Neuron (in vitro differentiated cells): Measurements from ENCODE around the gene PAX4.
A peak's percentile ranks its signal among the peaks of the same experiment; 100 is the strongest.
"Not testable (repeated sequence)": the region's sequence is repeated elsewhere in the genome, so short reads cannot be mapped to it uniquely, and the experiment has no call there.

Experiments
- H2AFZ ChIP-seq: one replicate; pipeline ENCODE4 v1.6.1; 2013; ENCODE audit warnings: low read depth, mild to moderate bottlenecking, inconsistent platforms, low read length, moderate library complexity
- H3K27me3 ChIP-seq: one replicate; pipeline ENCODE4 v1.6.1; 2013; ENCODE audit warnings: low read length; ENCODE audit not compliant: insufficient read depth
- H3K36me3 ChIP-seq: one replicate; pipeline ENCODE4 v1.6.1; 2013; ENCODE audit warnings: low read length; ENCODE audit not compliant: insufficient read depth
- H3K4me1 ChIP-seq: one replicate; pipeline ENCODE4 v1.6.1; 2013; ENCODE audit warnings: low read length; ENCODE audit not compliant: insufficient read depth
- H3K4me3 ChIP-seq: 2 replicates; pipeline ENCODE4 v1.5.1; 2013; ENCODE audit warnings: mild to moderate bottlenecking, low read length, moderate library complexity
- H3K9me3 ChIP-seq: one replicate; pipeline ENCODE4 v1.6.1; 2013; ENCODE audit warnings: low read length

The PAX4 gene

GRCh38 chr7:127588019-127588696, 29.8 kb downstream of the PAX4 start, which contains the start of gene ARF5:
ARF5 (plus strand) TSS chr7:127588411; CDS start chr7:127588499, 88 bp downstream.
- H3K36me3 ChIP-seq, result peaks cover 31% of the 10 kb centered on the region
- H3K9me3 ChIP-seq, result no peaks in the 10 kb centered on the region
- H2AFZ ChIP-seq, result peak within 1 kb of the TSS; percentile 78
- H3K27me3 ChIP-seq, result no peaks in the 10 kb centered on the region
- peak within 1 kb of the TSS; percentile 92 for H3K4me3 ChIP-seq
- peaks cover 30% of the 10 kb centered on the region for H3K4me1 ChIP-seq

GRCh38 chr7:127587663-127588018, 30.3 kb downstream of the PAX4 start:
- H3K9me3 ChIP-seq, result no peaks in the 10 kb centered on the region
- peaks cover 36% of the 10 kb centered on the region for H3K36me3 ChIP-seq
- peaks cover 32% of the 10 kb centered on the region for H3K4me1 ChIP-seq
- peak overlapping the region; percentile 92 for H3K4me3 ChIP-seq
- H2AFZ ChIP-seq, result peak overlapping the region; percentile 78
- no peaks in the 10 kb centered on the region for H3K27me3 ChIP-seq

- Histone ChIP-seq H3K27me3 (no peaks in the 10 kb centered on the region), H3K36me3 (peaks cover 44% of the 10 kb centered on the region), H3K9me3 (no peaks in the 10 kb centered on the region), H2AFZ (no peak overlapping the region), H3K4me3 (no peak overlapping the region), H3K4me1 (peaks cover 39% of the 10 kb centered on the region)
Measured at GRCh38 chr7:127586346-127586745, 31.6 kb downstream of the PAX4 start.

GRCh38 chr7:127585044-127585953, 32.6 kb downstream of the PAX4 start, which contains the start of gene GCC1:
GCC1 (minus strand) TSS chr7:127585596; CDS start chr7:127585182, 414 bp downstream.
- Histone ChIP-seq H3K9me3 (no peaks in the 10 kb centered on the region), H3K27me3 (no peaks in the 10 kb centered on the region), H2AFZ (peak within 1 kb of the TSS; percentile 39), H3K4me3 (peak within 1 kb of the TSS; percentile 63), H3K4me1 (peaks cover 39% of the 10 kb centered on the region), H3K36me3 (peaks cover 44% of the 10 kb centered on the region)

GRCh38 chr7:127584648-127585043, 33.3 kb downstream of the PAX4 start:
- Histone ChIP-seq H3K36me3 (peaks cover 46% of the 10 kb centered on the region), H3K27me3 (no peaks in the 10 kb centered on the region), H3K4me1 (peaks cover 38% of the 10 kb centered on the region), H3K9me3 (no peaks in the 10 kb centered on the region), H2AFZ (no peak overlapping the region), H3K4me3 (peak overlapping the region; percentile 63)

- H3K4me3 ChIP-seq, result no peak overlapping the region
- peaks cover 28% of the 10 kb centered on the region for H3K4me1 ChIP-seq
- peaks cover 51% of the 10 kb centered on the region for H3K36me3 ChIP-seq
- H3K27me3 ChIP-seq, result no peaks in the 10 kb centered on the region
- no peaks in the 10 kb centered on the region for H3K9me3 ChIP-seq
- H2AFZ ChIP-seq, result no peak overlapping the region
Measured at GRCh38 chr7:127582361-127582760, 35.6 kb downstream of the PAX4 start.

- H3K4me3 ChIP-seq, result no peak overlapping the region
- H2AFZ ChIP-seq, result no peak overlapping the region
- no peaks in the 10 kb centered on the region for H3K9me3 ChIP-seq
- H3K27me3 ChIP-seq, result no peaks in the 10 kb centered on the region
- peaks cover 28% of the 10 kb centered on the region for H3K4me1 ChIP-seq
- H3K36me3 ChIP-seq, result peaks cover 51% of the 10 kb centered on the region
Measured at GRCh38 chr7:127581716-127582115, 36.2 kb downstream of the PAX4 start.

GRCh38 chr7:127580612-127581011, 37.3 kb downstream of the PAX4 start:
- no peak overlapping the region for H2AFZ ChIP-seq
- no peaks in the 10 kb centered on the region for H3K27me3 ChIP-seq
- H3K9me3 ChIP-seq, result no peaks in the 10 kb centered on the region
- peaks cover 26% of the 10 kb centered on the region for H3K4me1 ChIP-seq
- peaks cover 51% of the 10 kb centered on the region for H3K36me3 ChIP-seq
- no peak overlapping the region for H3K4me3 ChIP-seq

- peaks cover 48% of the 10 kb centered on the region for H3K36me3 ChIP-seq
- no peak overlapping the region for H3K4me3 ChIP-seq
- peaks cover 14% of the 10 kb centered on the region for H3K4me1 ChIP-seq
- no peaks in the 10 kb centered on the region for H3K9me3 ChIP-seq
- H2AFZ ChIP-seq, result no peak overlapping the region
- H3K27me3 ChIP-seq, result no peaks in the 10 kb centered on the region
Measured at GRCh38 chr7:127578711-127579275, 39.1 kb downstream of the PAX4 start.

- Histone ChIP-seq H3K36me3 (peaks cover 42% of the 10 kb centered on the region), H3K27me3 (no peaks in the 10 kb centered on the region), H2AFZ (no peak overlapping the region), H3K4me3 (no peak overlapping the region), H3K9me3 (no peaks in the 10 kb centered on the region), H3K4me1 (peaks cover 9% of the 10 kb centered on the region)
Measured at GRCh38 chr7:127578036-127578684, 39.8 kb downstream of the PAX4 start.

- Histone ChIP-seq H3K27me3 (no peaks in the 10 kb centered on the region), H3K4me1 (no peaks in the 10 kb centered on the region), H3K9me3 (no peaks in the 10 kb centered on the region), H3K36me3 (no peaks in the 10 kb centered on the region), H3K4me3 (no peak overlapping the region), H2AFZ (no peak overlapping the region)
Measured at GRCh38 chr7:127571741-127572505, 46.0 kb downstream of the PAX4 start.

GRCh38 chr7:127568034-127568433, 49.9 kb downstream of the PAX4 start:
- H3K9me3 ChIP-seq, H2AFZ ChIP-seq, H3K4me1 ChIP-seq, H3K4me3 ChIP-seq, H3K36me3 ChIP-seq, H3K27me3 ChIP-seq: not testable (repeated sequence)
